ENCODE data around the gene ZSWIM1. TPM values are rescaled to one million over a fixed set of nuclear protein-coding genes. Genes with fewer than 3 reads are reported as not detected.

The ZSWIM1 gene
- total RNA-seq, 1 experiment from 2014 or later = 13.0 TPM

DNA sequence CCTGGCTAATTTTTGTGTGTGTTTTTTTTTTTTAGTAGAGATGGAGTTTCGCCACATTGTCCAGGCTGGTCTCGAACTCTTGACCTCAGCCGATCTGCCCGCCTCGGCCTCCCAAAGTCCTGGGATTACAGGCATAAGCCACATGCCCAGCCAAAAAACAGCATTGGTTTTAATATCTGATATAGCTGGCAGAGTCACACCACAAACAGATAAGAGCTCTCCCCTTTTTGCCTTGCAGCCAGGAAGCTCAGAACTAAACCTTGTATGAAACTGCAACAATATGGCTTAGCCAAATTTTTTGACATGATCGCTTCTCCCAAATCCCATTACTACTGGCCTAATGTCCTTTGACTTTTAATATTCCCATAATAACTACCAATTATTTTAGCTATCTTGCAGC is 28.7 kb upstream of the ZSWIM1 start (continued):
- TF ChIP-seq, protein P1, sequence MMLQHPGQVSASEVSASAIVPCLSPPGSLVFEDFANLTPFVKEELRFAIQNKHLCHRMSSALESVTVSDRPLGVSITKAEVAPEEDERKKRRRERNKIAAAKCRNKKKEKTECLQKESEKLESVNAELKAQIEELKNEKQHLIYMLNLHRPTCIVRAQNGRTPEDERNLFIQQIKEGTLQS (IDR thresholded peaks at IDR 0.05) = no peak
- TF ChIP-seq POLR2A (IDR thresholded peaks at IDR 0.05; ENCODE audit: borderline replicate concordance, extremely low read depth, insufficient read depth, insufficient read length) (no peak), FOSL1 (IDR thresholded peaks at IDR 0.05; ENCODE audit: low read depth) (no peak), EGR1 (IDR thresholded peaks at IDR 0.05; ENCODE audit: low read depth) (no peak)
- TF ChIP-seq, protein P2, sequence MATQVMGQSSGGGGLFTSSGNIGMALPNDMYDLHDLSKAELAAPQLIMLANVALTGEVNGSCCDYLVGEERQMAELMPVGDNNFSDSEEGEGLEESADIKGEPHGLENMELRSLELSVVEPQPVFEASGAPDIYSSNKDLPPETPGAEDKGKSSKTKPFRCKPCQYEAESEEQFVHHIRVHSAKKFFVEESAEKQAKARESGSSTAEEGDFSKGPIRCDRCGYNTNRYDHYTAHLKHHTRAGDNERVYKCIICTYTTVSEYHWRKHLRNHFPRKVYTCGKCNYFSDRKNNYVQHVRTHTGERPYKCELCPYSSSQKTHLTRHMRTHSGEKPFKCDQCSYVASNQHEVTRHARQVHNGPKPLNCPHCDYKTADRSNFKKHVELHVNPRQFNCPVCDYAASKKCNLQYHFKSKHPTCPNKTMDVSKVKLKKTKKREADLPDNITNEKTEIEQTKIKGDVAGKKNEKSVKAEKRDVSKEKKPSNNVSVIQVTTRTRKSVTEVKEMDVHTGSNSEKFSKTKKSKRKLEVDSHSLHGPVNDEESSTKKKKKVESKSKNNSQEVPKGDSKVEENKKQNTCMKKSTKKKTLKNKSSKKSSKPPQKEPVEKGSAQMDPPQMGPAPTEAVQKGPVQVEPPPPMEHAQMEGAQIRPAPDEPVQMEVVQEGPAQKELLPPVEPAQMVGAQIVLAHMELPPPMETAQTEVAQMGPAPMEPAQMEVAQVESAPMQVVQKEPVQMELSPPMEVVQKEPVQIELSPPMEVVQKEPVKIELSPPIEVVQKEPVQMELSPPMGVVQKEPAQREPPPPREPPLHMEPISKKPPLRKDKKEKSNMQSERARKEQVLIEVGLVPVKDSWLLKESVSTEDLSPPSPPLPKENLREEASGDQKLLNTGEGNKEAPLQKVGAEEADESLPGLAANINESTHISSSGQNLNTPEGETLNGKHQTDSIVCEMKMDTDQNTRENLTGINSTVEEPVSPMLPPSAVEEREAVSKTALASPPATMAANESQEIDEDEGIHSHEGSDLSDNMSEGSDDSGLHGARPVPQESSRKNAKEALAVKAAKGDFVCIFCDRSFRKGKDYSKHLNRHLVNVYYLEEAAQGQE (IDR thresholded peaks at IDR 0.05; ENCODE audit: low read depth) = no peak

- 0 out of 2 replicates have a peak, but pooled peaks cover 12% of the 10 kb centered on the region for H3K79me2 ChIP-seq (ENCODE audit: insufficient read depth, low read length)
- no peaks in the 10 kb centered on the region for H3K27me3 ChIP-seq (ENCODE audit: insufficient read depth, low read length)
- H4K20me1 ChIP-seq (ENCODE audit: insufficient read depth) = no peaks in the 10 kb centered on the region
- intact Hi-C loops (cut with micrococcal nuclease) = no loop called here
- POLR2A ChIA-PET = no interaction called here
- H3K9me3 ChIP-seq (ENCODE audit: control insufficient read depth in 1 of 2, insufficient read depth in 1 of 2, low read depth in 1 of 2, low read length in 2 of 2) = no peaks in the 10 kb centered on the region
- H3K27ac ChIP-seq (ENCODE audit: low read depth, low read length) = no peak overlapping the region
- BruUV-seq (replicated peaks) = no TSS peak
- TF ChIP-seq ZNF274 (IDR thresholded peaks at IDR 0.05; ENCODE audit: low read depth, low read length) (no peak), EZH2 (IDR thresholded peaks at IDR 0.05) (no peak)
- H3K36me3 ChIP-seq (ENCODE audit: control insufficient read depth in 1 of 2, insufficient read depth in 2 of 2, low read length in 2 of 2) = no peaks in the 10 kb centered on the region
- no peak overlapping the region for H2AFZ ChIP-seq (ENCODE audit: low read depth, low read length, poor library complexity, severe bottlenecking)
- ATAC-seq (no peak), DNase-seq (ENCODE audit: low read depth, low spot score) (no peak)
- RAD21 ChIA-PET (ENCODE audit: low non-redundant PET in 1 of 2, low total read pairs in 2 of 2, uncharacterized antibody in 2 of 2, unreplicated experiment in 2 of 2) = no interaction called here
- CTCF ChIA-PET = no interaction called here
- no peak overlapping the region for H3K4me3 ChIP-seq (replicated peaks in 1 of 2; ENCODE audit: low read depth in 1 of 2, low read length in 2 of 2)
- peaks cover 0 to 17% of the 10 kb centered on the region in 2 experiments; a peak in 3 of 4 replicates for H3K4me1 ChIP-seq (ENCODE audit: control insufficient read depth in 1 of 2, insufficient read depth in 2 of 2, low read length in 2 of 2)
- no peak overlapping the region for H3K4me2 ChIP-seq (ENCODE audit: low read length)
- no peak overlapping the region for H3K9ac ChIP-seq (ENCODE audit: low read length)
- H3K9me2 ChIP-seq (ENCODE audit: insufficient read depth) = no peaks in the 10 kb centered on the region
Measured at GRCh38 chr20:45853484-45853883, 27.5 kb upstream of the ZSWIM1 start.

All from HCT116 (cell line).